ENCODE measurements around the gene NEK1.

The NEK1 gene

DNA sequence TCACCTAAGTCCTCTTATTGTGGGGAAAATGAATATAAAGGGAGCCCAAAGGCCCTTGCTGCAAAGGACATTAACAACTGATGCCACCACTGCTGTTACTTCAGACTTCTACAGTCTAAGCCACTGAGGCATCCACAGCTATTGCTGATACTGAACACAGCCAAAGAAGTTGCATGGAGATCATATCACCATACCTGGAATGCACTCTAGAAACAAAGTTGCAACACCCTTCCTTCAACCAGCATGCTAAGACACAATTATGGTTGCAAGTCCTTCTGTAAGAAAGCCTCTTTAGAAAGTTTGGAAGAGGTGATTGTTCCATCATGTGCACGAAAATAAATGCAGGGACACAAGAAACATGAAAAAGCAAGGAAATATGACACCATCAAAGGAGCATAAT, 236.0 kb downstream of the NEK1 start:
- no peak for TF ChIP-seq ZFX (IDR thresholded peaks at IDR 0.05; ENCODE audit: borderline replicate concordance)
- TF ChIP-seq, protein P1, sequence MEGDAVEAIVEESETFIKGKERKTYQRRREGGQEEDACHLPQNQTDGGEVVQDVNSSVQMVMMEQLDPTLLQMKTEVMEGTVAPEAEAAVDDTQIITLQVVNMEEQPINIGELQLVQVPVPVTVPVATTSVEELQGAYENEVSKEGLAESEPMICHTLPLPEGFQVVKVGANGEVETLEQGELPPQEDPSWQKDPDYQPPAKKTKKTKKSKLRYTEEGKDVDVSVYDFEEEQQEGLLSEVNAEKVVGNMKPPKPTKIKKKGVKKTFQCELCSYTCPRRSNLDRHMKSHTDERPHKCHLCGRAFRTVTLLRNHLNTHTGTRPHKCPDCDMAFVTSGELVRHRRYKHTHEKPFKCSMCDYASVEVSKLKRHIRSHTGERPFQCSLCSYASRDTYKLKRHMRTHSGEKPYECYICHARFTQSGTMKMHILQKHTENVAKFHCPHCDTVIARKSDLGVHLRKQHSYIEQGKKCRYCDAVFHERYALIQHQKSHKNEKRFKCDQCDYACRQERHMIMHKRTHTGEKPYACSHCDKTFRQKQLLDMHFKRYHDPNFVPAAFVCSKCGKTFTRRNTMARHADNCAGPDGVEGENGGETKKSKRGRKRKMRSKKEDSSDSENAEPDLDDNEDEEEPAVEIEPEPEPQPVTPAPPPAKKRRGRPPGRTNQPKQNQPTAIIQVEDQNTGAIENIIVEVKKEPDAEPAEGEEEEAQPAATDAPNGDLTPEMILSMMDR (IDR thresholded peaks at IDR 0.05): no peak
- H3K27ac ChIP-seq: no peak overlapping the region

DNA sequence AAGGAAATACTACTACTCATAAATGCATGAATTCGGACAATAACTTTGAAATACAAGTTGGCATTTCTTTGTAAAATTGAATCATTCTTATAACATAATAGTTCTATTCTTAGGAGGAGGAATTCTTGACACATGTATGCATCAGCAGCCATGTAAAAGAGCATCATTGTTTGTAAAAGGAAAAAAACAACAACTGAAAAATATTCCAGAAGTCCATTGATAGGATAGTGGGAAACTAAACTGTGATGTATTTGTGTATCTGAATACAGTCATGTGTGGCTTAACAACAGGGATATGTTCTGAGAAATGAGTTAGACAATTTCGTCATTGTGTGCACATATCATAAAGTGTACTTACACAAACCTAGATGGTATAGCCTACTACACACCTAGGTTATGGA, 239.6 kb downstream of the NEK1 start:
- TF ChIP-seq, protein P1 (IDR thresholded peaks at IDR 0.05): no peak
- TF ChIP-seq ZFX (IDR thresholded peaks at IDR 0.05; ENCODE audit: borderline replicate concordance): no peak
- H3K27ac ChIP-seq: no peak overlapping the region

DNA sequence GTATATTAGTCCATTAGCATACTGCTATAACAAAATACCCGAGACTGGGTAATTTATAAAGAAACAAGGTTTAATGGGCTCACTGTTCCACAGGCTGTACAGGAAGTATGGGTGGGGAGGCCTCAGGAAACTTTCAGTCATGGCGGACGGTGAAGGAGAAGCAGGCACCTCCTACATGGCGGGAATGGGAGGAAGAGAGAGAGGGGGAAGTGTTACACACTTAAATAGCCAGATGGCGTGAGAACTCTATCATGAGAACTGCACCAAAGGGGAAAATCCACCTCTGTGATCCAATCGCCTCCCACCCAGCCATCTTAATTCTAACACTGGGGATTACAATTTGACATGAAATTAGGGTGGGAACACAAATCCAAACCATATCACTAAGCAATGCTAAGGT, 242.7 kb downstream of the NEK1 start:
- no peak for TF ChIP-seq ZFX (IDR thresholded peaks at IDR 0.05; ENCODE audit: borderline replicate concordance)
- TF ChIP-seq, protein P1 (IDR thresholded peaks at IDR 0.05): no peak
- H3K27ac ChIP-seq: no peak overlapping the region

DNA sequence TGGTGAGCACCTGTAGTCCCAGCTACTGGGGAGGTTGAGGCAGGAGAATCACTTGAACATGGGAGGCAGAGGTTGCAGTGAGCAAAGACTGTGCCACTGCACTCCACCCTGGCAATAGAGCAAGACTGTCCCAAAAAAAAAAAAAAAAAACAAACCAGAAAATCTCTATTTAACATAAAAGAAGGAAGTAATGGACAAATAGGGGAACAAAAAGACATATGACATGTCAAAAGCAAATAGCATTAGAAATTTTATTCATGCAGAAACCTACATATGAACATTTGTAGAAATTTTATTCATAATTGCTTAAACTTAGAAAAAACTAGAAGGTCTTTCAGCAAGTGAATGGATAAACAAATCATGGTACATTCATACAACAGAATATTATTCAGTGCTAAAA, 244.6 kb downstream of the NEK1 start:
- H3K27ac ChIP-seq: no peak overlapping the region
- no peak for TF ChIP-seq ZFX (IDR thresholded peaks at IDR 0.05; ENCODE audit: borderline replicate concordance)
- TF ChIP-seq, protein P1 (IDR thresholded peaks at IDR 0.05): no peak

DNA sequence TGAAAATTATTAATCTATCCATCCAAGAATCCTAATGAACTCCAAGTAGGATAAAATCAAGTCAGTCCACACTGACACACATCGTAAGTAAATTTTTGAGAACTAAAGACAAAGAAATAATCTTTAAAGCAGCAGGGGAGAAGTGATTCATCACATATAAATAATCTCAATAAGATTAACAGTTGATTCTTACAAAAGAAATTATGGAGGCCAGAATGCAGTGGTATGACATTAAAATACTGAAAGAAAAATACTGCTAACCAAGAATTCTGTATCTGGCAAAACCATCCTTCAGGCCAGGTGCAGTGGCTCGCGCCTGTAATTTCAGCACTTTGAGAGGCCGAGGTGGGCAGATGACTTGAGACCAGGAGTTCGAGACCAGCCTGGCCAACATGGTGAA, 245.6 kb downstream of the NEK1 start:
- TF ChIP-seq, protein P1 (IDR thresholded peaks at IDR 0.05): no peak
- TF ChIP-seq ZFX (IDR thresholded peaks at IDR 0.05; ENCODE audit: borderline replicate concordance): no peak
- no peak overlapping the region for H3K27ac ChIP-seq

DNA sequence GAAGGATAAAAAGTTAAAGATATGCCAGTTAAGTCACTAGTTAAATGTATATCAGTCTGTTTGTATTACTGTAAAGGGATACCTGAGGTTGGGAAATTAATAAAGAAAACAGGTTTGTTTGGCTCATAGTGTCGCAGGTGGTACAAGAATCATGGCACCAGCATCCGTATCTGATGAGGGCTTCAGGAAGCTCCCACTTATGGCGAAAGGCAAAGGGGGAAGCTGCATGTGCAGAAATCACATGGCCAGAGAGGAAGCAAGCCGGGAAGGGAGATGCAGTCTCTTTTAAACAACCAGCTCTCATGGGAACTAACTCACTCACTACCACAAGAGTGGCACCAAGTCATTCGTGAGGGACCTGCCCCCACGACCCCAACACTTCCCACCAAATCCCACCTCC, 249.8 kb downstream of the NEK1 start:
- TF ChIP-seq, protein P1 (IDR thresholded peaks at IDR 0.05): no peak
- no peak for TF ChIP-seq ZFX (IDR thresholded peaks at IDR 0.05; ENCODE audit: borderline replicate concordance)
- H3K27ac ChIP-seq: no peak overlapping the region

DNA sequence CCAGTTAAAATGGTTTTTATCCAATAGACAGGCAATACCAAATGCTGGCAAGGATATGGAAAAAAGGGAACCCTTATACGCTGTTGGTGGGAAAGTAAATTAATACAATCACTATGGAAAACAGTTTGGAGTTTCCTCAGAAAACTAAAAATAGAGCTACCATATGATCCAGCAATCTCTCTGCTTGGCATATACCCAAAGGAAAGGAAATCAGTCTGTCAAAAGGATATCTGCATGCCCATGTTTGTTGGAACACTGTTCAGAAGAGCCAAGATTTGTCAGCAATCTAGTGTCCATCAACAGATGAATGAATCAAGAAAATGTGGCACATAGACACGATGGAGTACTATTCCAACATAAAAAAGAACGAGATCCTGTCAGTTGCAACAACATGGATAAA, 250.6 kb downstream of the NEK1 start:
- no peak overlapping the region for H3K27ac ChIP-seq
- TF ChIP-seq, protein P1 (IDR thresholded peaks at IDR 0.05): no peak
- no peak for TF ChIP-seq ZFX (IDR thresholded peaks at IDR 0.05; ENCODE audit: borderline replicate concordance)
